SK-N-SH (cell line): ENCODE results near the gene IDH3A. TPM values are rescaled to one million over a fixed set of nuclear protein-coding genes. Genes with fewer than 3 reads are reported as not detected.

Experiments
- CTCF ChIA-PET: fragments of 300-600, 350-600 bp; formaldehyde crosslinking; extraction: SDS; loops from one replicate; lab custom pipeline; 2021; lab: Yijun Ruan, JAX
- POLR2A ChIA-PET: fragments of 350-600 bp; sonication (Branson Sonifier 250); formaldehyde crosslinking; extraction: SDS; loops from one replicate; lab custom pipeline; 2020; ENCODE audit warnings: antibody characterized with exemption, inconsistent platforms; lab: Yijun Ruan, JAX
- DNase-seq: peaks from one replicate; pipeline ENCODE4 v3.0.0; 2012
- H2AFZ ChIP-seq: fragments of 200-600 bp; sonication (generic); 2 replicates; pipeline ENCODE4 v1.8.1; 2016; ENCODE audit warnings: antibody characterized with exemption, mild to moderate bottlenecking, low read depth
- H3F3A ChIP-seq: fragments of 200-600 bp; sonication (generic); replicated peaks from 2 replicates; pipeline ENCODE3; 2016; ENCODE audit warnings: antibody characterized with exemption, mild to moderate bottlenecking; ENCODE audit not compliant: insufficient read depth
- H3K27ac ChIP-seq, 2 experiments: fragments of 200-500 bp in 1 of 2; fragments of 200-600 bp in 1 of 2; sonication (Bioruptor generic) in 1 of 2; sonication (generic), shearing (Covaris generic) in 1 of 2; 2 replicates each; pipeline versions ENCODE4 v1.5.1 to v1.6.1; 2014 to 2016; ENCODE audit warnings: low read depth in 2 of 2, inconsistent platforms in 1 of 2, low read length in 1 of 2, mild to moderate bottlenecking in 1 of 2, mixed read lengths in 1 of 2
- H3K27me3 ChIP-seq: fragments of 200-600 bp; sonication (generic), shearing (Covaris generic); 2 replicates; pipeline ENCODE4 v1.6.1; 2016; ENCODE audit warnings: mixed run types; ENCODE audit not compliant: insufficient read depth
- H3K36me3 ChIP-seq, 2 experiments: fragments of 200-500 bp in 1 of 2; fragments of 200-600 bp in 1 of 2; sonication (Bioruptor generic) in 1 of 2; sonication (generic) in 1 of 2; replicated peaks in 1 of 2; 2 replicates each; pipeline versions ENCODE3 to v1.5.1; 2014 to 2016; ENCODE audit warnings: low read length in 1 of 2, mild to moderate bottlenecking in 1 of 2; ENCODE audit not compliant: insufficient read depth in 2 of 2, control insufficient read depth in 1 of 2
- H3K4me1 ChIP-seq, 2 experiments: fragments of 200-500 bp in 1 of 2; fragments of 200-600 bp in 1 of 2; sonication (Bioruptor generic) in 1 of 2; sonication (generic), shearing (Covaris generic) in 1 of 2; 2 replicates each; pipeline versions ENCODE4 v1.5.1 to v1.6.1; 2014 to 2016; ENCODE audit warnings: low read depth in 1 of 2, low read length in 1 of 2, mixed run types in 1 of 2; ENCODE audit not compliant: insufficient read depth in 2 of 2, control insufficient read depth in 1 of 2
- H3K4me2 ChIP-seq: fragments of 200-600 bp; sonication (generic), shearing (Covaris generic); 2 replicates; pipeline ENCODE4 v1.6.1; 2017; ENCODE audit warnings: mixed run types
- H3K4me3 ChIP-seq, 2 experiments: fragments of 200-500 bp in 1 of 2; fragments of 200-600 bp in 1 of 2; sonication (Bioruptor generic) in 1 of 2; sonication (generic), shearing (Covaris generic) in 1 of 2; 2 replicates each; pipeline versions ENCODE4 v1.5.1 to v1.8.1; 2014 to 2016; ENCODE audit warnings: low read depth in 2 of 2, inconsistent platforms in 1 of 2, low read length in 1 of 2, mild to moderate bottlenecking in 1 of 2, mixed read lengths in 1 of 2, moderate library complexity in 1 of 2
- H3K79me2 ChIP-seq: fragments of 200-600 bp; sonication (generic); 2 replicates; pipeline ENCODE4 v1.8.1; 2017; ENCODE audit warnings: mild to moderate bottlenecking; ENCODE audit not compliant: insufficient read depth
- H3K9ac ChIP-seq: fragments of 200-600 bp; sonication (generic); 2 replicates; pipeline ENCODE4 v1.6.1; 2017; ENCODE audit warnings: mixed run types
- H3K9me2 ChIP-seq: fragments of 200-600 bp; sonication (generic); 2 replicates; pipeline ENCODE4 v1.6.1; 2017; ENCODE audit warnings: mixed run types
- H3K9me3 ChIP-seq: fragments of 200-600 bp; sonication (generic); 2 replicates; pipeline ENCODE4 v1.6.1; 2017; ENCODE audit warnings: mixed run types, mild to moderate bottlenecking, moderate library complexity
- H4K20me1 ChIP-seq: fragments of 200-600 bp; sonication (generic); 2 replicates; pipeline ENCODE4 v1.6.1; 2017; ENCODE audit warnings: mild to moderate bottlenecking, mixed run types; ENCODE audit not compliant: insufficient read depth
- CHD2 ChIP-seq: fragments of 150-350 bp; IDR thresholded peaks from 2 replicates; pipeline ENCODE4 v1.6.1; 2018; ENCODE audit warnings: low read length; ENCODE audit not compliant: partially characterized antibody
- EP300 ChIP-seq, 2 experiments: IDR thresholded peaks; 2 replicates each; pipeline versions ENCODE4 v1.4.0 to v1.6.1; 2012; ENCODE audit warnings: borderline replicate concordance in 1 of 2, low read depth in 1 of 2, low read length in 1 of 2
- EZH2phosphoT487 ChIP-seq: fragments of 200-600 bp; sonication (generic); IDR thresholded peaks from 2 replicates; pipeline ENCODE4 v1.6.1; 2017; ENCODE audit warnings: low read depth, mixed run types, mild to moderate bottlenecking, antibody characterized with exemption, moderate library complexity, borderline replicate concordance
- FOSL2 ChIP-seq: IDR thresholded peaks from 2 replicates; pipeline ENCODE4 v1.4.0; 2012; ENCODE audit warnings: low read depth, mild to moderate bottlenecking, moderate library complexity, borderline replicate concordance
- GATA2 ChIP-seq: sonication (generic); formaldehyde crosslinking; IDR thresholded peaks from 2 replicates; pipeline ENCODE4 v1.5.0; 2020; ENCODE audit warnings: mild to moderate bottlenecking, missing genetic modification reagents
- MXI1 ChIP-seq: IDR thresholded peaks from 2 replicates; pipeline ENCODE4 v1.6.1; 2012; ENCODE audit warnings: mild to moderate bottlenecking, low read depth, low read length, improper control_type of control experiment
- NFIC ChIP-seq: IDR thresholded peaks from 2 replicates; pipeline ENCODE4 v1.4.0; 2012; ENCODE audit warnings: borderline replicate concordance
- NRF1 ChIP-seq: IDR thresholded peaks from 2 replicates; pipeline ENCODE4 v1.6.1; 2012; ENCODE audit warnings: low read depth, mild to moderate bottlenecking, low read length
- POLR2AphosphoS5 ChIP-seq: IDR thresholded peaks from 2 replicates; pipeline ENCODE4 v1.6.1; 2012; ENCODE audit warnings: low read depth, low read length
- RFX5 ChIP-seq: IDR thresholded peaks from 2 replicates; pipeline ENCODE4 v1.6.1; 2012; ENCODE audit warnings: mild to moderate bottlenecking, improper control_type of control experiment, low read length
- RXRA ChIP-seq: IDR thresholded peaks from 2 replicates; pipeline ENCODE4 v1.4.0; 2012; ENCODE audit warnings: low read depth, mild to moderate bottlenecking, borderline replicate concordance
- SIN3A ChIP-seq: IDR thresholded peaks from 2 replicates; pipeline ENCODE4 v1.6.1; 2012; ENCODE audit warnings: low read depth, mild to moderate bottlenecking, low read length, moderate library complexity, borderline replicate concordance
- SMC3 ChIP-seq: IDR thresholded peaks from 2 replicates; pipeline ENCODE4 v1.6.1; 2012; ENCODE audit warnings: low read depth, low read length, improper control_type of control experiment
- TAF1 ChIP-seq: IDR thresholded peaks from 2 replicates; pipeline ENCODE4 v1.6.1; 2012; ENCODE audit warnings: low read depth, mild to moderate bottlenecking, low read length, moderate library complexity, borderline replicate concordance
- TCF12 ChIP-seq: IDR thresholded peaks from 2 replicates; pipeline ENCODE4 v1.4.0; 2012
- TEAD4 ChIP-seq: IDR thresholded peaks from 2 replicates; pipeline ENCODE4 v1.4.0; 2012; ENCODE audit warnings: mild to moderate bottlenecking, borderline replicate concordance; ENCODE audit not compliant: insufficient read depth
- YY1 ChIP-seq: IDR thresholded peaks from 2 replicates; pipeline ENCODE4 v1.4.0; 2012; ENCODE audit warnings: low read depth, mild to moderate bottlenecking
- WGBS: methylation state at CpG from one replicate; pipeline ENCODE4 v1.1.6; 2017; ENCODE audit warnings: low lambda C conversion rate; 5-methylcytosine and 5-hydroxymethylcytosine counted together
- polyA plus RNA-seq, 3 experiments: library from polyadenylated mRNA; depleted of rRNA; stranded (reverse); fragments of >200 nt; gene quantifications; 2 replicates each; pipeline ENCODE4 v1.2.3, GENCODE V29; 2012
- TF ChIP-seq, protein P1 (sequence below): fragments of 150-350 bp; IDR thresholded peaks from 2 replicates; pipeline ENCODE4 v1.6.1; 2017; ENCODE audit warnings: antibody characterized with exemption, low read length, low read depth, borderline replicate concordance
- TF ChIP-seq, protein P2 (sequence below): IDR thresholded peaks from 2 replicates; pipeline ENCODE4 v1.4.0; 2012; ENCODE audit warnings: low read depth
- TF ChIP-seq, protein P3 (sequence below): IDR thresholded peaks from 2 replicates; pipeline ENCODE4; 2012
- TF ChIP-seq, protein P4 (sequence below): fragments of 200-600 bp; sonication (generic); IDR thresholded peaks from 2 replicates; pipeline ENCODE4 v1.6.1; 2017; ENCODE audit warnings: antibody characterized with exemption, mild to moderate bottlenecking, moderate library complexity
- TF ChIP-seq, protein P5 (sequence below): fragments of 150-350 bp; IDR thresholded peaks from 2 replicates; pipeline ENCODE4 v1.6.1; 2016; ENCODE audit warnings: mild to moderate bottlenecking, low read depth, low read length

IDH3A gene
- polyA plus RNA-seq, 1 of the 3 experiments (the other 2 are of a cell fraction) = 33.2 TPM

DNA sequence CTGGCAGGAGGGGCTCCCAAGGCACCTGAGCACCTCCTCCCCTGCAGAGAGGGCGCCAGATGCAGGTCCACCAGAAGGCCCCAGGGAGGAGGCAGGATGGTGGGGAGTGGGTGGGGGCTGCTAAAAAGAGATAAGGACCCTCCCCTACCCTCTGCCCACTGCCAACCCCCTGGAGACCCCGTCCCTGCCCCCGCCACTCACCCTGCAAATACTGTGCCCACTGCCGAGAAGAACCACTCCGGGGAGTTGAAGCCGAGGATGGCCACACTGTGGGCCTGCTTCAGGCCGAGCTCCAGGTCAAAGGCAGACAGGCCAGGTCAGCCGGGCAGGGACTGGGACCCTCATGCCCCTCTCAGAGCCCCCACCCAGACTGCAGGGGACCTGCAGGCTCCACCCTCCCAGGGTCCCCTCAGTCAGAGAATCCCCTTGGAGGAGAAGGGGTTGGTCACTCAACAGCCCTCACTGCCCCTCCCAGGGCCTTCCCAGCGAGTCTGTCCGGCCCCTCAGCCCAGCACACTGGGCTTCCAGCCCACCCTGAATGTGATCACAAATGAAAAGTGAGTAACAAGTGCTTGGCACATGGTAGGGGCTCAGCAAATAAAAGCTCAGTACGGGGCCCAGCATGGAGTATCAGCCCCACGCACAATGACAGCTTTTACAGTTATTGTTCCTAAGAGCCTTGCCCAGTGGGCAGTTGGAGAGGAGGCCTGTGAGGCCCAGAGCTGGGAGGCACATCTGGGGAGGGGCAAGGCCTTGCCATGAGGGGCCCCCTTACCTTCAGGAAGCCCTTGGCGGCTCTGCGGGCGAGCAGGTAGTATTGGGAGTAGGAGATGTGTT, 44.8 kb downstream of the IDH3A start:
- H3K4me1 ChIP-seq = no peaks in the 10 kb centered on the region
- H3K27ac ChIP-seq = no peak overlapping the region
- no peaks in the 10 kb centered on the region for H3K79me2 ChIP-seq
- no peaks in the 10 kb centered on the region for H3K27me3 ChIP-seq
- no peak overlapping the region for H3K4me3 ChIP-seq
- H4K20me1 ChIP-seq = no peaks in the 10 kb centered on the region
- no peak overlapping the region for H3K4me2 ChIP-seq
- H2AFZ ChIP-seq = no peak overlapping the region
- WGBS = 66% methylated on average over 13 of the region's 15 CpGs
- H3K9me2 ChIP-seq = no peaks in the 10 kb centered on the region
- peaks cover 9% of the 10 kb centered on the region for H3K9me3 ChIP-seq
- CTCF ChIA-PET = interaction anchor here (0.8 to 6.7 kb wide), 10 partner anchors 12 to 235 kb away, joined by 3 to 82 read pairs (median 21); partner anchors contain the start of gene CIB2
- no peak overlapping the region for H3K9ac ChIP-seq
- no peak for TF ChIP-seq CHD2
- no peak for TF ChIP-seq SIN3A
- TF ChIP-seq, protein P1, sequence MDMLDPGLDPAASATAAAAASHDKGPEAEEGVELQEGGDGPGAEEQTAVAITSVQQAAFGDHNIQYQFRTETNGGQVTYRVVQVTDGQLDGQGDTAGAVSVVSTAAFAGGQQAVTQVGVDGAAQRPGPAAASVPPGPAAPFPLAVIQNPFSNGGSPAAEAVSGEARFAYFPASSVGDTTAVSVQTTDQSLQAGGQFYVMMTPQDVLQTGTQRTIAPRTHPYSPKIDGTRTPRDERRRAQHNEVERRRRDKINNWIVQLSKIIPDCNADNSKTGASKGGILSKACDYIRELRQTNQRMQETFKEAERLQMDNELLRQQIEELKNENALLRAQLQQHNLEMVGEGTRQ = no peak
- TF ChIP-seq, protein P2, sequence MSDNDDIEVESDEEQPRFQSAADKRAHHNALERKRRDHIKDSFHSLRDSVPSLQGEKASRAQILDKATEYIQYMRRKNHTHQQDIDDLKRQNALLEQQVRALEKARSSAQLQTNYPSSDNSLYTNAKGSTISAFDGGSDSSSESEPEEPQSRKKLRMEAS = no peak
- H3F3A ChIP-seq = no peaks in the 10 kb centered on the region
- POLR2A ChIA-PET = no interaction called here
- H3K36me3 ChIP-seq = no peaks in the 10 kb centered on the region
- DNase-seq = no peak

DNA sequence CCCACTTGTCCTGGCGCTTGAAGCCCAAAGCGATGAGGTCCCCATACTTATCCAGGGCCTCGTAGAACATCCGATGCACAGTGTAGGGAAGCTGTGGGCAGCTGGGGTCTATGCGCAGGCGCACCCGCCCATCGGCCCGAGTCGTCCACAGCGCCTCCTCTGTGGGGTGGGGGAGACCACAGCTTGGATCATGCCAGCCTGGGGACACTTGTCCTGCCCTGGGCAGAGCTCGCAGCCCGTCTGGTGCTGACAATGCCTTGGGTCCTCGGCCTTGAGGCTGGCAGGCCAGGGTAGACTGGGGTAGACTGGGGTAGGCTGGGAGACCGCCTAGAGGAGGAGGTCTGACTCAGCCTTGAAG, 45.4 kb downstream of the IDH3A start:
- Histone ChIP-seq H3K4me3 (no peak overlapping the region), H2AFZ (no peak overlapping the region), H3K27ac (no peak overlapping the region), H3K79me2 (no peaks in the 10 kb centered on the region), H3K4me1 (no peaks in the 10 kb centered on the region), H3K9me2 (no peaks in the 10 kb centered on the region), H3F3A (no peaks in the 10 kb centered on the region), H3K9ac (no peak overlapping the region), H3K27me3 (no peaks in the 10 kb centered on the region), H4K20me1 (no peaks in the 10 kb centered on the region), H3K9me3 (peaks cover 9% of the 10 kb centered on the region), H3K4me2 (no peak overlapping the region), H3K36me3 (no peaks in the 10 kb centered on the region)
- POLR2A ChIA-PET = no interaction called here
- TF ChIP-seq, protein P3, sequence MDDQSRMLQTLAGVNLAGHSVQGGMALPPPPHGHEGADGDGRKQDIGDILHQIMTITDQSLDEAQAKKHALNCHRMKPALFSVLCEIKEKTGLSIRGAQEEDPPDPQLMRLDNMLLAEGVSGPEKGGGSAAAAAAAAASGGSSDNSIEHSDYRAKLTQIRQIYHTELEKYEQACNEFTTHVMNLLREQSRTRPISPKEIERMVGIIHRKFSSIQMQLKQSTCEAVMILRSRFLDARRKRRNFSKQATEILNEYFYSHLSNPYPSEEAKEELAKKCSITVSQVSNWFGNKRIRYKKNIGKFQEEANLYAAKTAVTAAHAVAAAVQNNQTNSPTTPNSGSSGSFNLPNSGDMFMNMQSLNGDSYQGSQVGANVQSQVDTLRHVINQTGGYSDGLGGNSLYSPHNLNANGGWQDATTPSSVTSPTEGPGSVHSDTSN = no peak
- no peak for TF ChIP-seq TEAD4
- no peak for TF ChIP-seq GATA2 (CRISPR knock-in tag)
- TF ChIP-seq MXI1 = no peak
- TF ChIP-seq, protein P4, sequence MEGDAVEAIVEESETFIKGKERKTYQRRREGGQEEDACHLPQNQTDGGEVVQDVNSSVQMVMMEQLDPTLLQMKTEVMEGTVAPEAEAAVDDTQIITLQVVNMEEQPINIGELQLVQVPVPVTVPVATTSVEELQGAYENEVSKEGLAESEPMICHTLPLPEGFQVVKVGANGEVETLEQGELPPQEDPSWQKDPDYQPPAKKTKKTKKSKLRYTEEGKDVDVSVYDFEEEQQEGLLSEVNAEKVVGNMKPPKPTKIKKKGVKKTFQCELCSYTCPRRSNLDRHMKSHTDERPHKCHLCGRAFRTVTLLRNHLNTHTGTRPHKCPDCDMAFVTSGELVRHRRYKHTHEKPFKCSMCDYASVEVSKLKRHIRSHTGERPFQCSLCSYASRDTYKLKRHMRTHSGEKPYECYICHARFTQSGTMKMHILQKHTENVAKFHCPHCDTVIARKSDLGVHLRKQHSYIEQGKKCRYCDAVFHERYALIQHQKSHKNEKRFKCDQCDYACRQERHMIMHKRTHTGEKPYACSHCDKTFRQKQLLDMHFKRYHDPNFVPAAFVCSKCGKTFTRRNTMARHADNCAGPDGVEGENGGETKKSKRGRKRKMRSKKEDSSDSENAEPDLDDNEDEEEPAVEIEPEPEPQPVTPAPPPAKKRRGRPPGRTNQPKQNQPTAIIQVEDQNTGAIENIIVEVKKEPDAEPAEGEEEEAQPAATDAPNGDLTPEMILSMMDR = no peak
- TF ChIP-seq EP300 (IDR thresholded peaks at IDR 0.05; ENCODE audit: borderline replicate concordance in 1 of 2, low read depth in 1 of 2, low read length in 1 of 2) = no peak
- TF ChIP-seq FOSL2 = no peak
- TF ChIP-seq NRF1 = no peak
- TF ChIP-seq EZH2phosphoT487 = no peak
- TF ChIP-seq TAF1 = no peak
- no peak for TF ChIP-seq SMC3
- TF ChIP-seq YY1 = no peak
- no peak for TF ChIP-seq RFX5
- TF ChIP-seq, protein P5, sequence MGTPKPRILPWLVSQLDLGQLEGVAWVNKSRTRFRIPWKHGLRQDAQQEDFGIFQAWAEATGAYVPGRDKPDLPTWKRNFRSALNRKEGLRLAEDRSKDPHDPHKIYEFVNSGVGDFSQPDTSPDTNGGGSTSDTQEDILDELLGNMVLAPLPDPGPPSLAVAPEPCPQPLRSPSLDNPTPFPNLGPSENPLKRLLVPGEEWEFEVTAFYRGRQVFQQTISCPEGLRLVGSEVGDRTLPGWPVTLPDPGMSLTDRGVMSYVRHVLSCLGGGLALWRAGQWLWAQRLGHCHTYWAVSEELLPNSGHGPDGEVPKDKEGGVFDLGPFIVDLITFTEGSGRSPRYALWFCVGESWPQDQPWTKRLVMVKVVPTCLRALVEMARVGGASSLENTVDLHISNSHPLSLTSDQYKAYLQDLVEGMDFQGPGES = no peak
- no peak for TF ChIP-seq SIN3A
- TF ChIP-seq POLR2AphosphoS5 = no peak
- no peak for TF ChIP-seq RXRA
- no peak for TF ChIP-seq NFIC
- TF ChIP-seq CHD2 = no peak
- TF ChIP-seq TCF12 = no peak
- CTCF ChIA-PET = interaction anchor here (1.6 to 6.7 kb wide), 16 partner anchors 12 to 236 kb away, joined by 3 to 82 read pairs (median 10); partner anchors contain the start of gene CIB2
- no peak for DNase-seq
- WGBS = 83% methylated on average over 13 of the region's 15 CpGs
